ENCODE measurements around the gene PDLIM7.
A peak's percentile ranks its signal among the peaks of the same experiment; 100 is the strongest.

PDLIM7 gene

DNA sequence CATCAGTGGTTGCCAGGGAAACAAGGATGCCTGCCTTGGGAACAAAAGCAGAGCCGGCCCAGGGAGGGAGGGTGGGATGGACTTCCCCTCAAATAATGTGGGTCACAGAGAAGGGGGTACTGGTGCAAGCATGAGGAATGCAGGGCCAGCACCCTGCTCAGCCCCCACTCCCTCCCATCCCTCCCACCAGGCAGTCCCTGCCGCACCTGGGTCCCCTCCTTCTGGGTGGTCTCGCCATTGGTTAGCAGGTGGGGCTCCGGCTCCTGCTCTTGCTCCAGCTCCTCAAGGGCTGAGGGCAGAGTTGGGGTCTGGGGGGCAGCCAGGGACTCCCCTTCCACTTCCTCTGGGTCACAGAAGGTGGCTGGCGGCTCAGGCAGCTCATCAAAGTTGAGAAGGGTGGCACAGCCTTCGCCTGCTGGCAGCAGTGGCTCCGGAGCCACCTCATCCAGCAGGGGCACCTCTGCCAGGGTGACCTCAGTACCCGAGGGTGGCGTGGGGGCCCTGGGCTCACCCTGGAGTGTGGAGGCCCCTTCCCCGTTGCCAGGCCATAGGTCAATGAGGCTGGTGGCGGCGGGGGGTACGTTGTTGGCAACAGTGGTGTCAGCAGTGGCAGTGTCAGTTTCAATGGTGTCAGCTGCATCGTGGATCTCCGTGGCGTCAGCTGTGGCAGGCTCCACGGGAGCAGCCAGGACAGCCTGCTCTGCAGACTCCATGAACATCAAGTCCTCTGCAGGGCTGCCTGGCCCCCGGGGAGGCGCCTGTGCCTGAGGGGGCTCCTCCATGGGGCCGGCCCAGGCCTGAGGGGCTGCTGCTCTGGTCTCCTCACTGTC lies 39.3 kb downstream of the PDLIM7 start:
- POLR2A ChIA-PET, result interaction anchor here (0.7 to 4.2 kb wide), 6 partner anchors 8 to 68 kb away, joined by 3 to 37 read pairs (median 6); partner anchors contain the start of gene DBN1

DNA sequence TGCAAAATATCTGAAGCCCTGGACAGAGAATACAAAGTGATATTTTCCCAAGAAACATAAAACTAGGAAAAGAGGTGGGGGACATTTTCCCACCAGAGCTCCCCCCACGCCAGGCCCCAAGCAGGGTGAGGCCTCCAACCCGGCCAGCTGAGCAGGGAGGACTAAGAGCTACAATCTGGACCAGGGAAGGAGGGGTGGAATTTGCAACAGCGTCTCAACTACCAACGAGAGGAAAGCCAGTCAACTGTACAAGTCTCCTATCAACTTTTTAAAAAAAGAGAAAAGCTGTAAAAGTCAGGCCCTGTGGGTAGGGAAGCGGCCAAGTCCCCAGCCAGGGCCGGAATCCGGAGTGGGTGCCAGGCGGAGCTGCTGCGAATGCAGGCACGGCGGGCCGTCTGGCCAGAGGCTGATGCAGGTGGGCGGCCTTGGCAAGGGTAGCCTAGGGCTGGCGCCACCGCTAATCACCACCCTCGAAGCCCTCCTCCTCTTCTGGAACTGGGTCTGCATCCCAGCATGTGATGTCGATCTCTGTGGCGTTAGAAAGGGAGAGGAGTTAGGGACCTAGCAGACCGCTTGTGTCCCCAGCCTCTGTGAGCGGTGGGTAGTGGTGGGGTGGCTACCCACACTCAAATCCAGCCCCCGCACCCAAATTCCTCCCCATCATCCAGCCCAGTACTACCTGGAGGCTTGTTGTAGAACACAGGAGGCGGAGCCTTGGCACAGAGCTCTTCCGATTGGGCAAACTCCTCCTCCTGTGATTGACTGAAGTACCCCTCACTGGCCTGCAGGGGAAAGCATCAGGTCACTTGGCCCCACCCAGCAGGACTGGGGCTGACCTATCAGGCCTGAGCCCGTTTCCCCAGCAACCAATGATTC lies 40.2 kb downstream of the PDLIM7 start:
- TF ChIP-seq, protein P1, sequence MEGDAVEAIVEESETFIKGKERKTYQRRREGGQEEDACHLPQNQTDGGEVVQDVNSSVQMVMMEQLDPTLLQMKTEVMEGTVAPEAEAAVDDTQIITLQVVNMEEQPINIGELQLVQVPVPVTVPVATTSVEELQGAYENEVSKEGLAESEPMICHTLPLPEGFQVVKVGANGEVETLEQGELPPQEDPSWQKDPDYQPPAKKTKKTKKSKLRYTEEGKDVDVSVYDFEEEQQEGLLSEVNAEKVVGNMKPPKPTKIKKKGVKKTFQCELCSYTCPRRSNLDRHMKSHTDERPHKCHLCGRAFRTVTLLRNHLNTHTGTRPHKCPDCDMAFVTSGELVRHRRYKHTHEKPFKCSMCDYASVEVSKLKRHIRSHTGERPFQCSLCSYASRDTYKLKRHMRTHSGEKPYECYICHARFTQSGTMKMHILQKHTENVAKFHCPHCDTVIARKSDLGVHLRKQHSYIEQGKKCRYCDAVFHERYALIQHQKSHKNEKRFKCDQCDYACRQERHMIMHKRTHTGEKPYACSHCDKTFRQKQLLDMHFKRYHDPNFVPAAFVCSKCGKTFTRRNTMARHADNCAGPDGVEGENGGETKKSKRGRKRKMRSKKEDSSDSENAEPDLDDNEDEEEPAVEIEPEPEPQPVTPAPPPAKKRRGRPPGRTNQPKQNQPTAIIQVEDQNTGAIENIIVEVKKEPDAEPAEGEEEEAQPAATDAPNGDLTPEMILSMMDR (IDR thresholded peaks at IDR 0.05; ENCODE audit: insufficient read depth, low read length, missing control alignments), result peak; percentile 72

More for the DNA sequence above, 39.3 kb downstream of the PDLIM7 start:
- H3K4me3 ChIP-seq (ENCODE audit: low read depth, low read length), result no peak overlapping the region
- TF ChIP-seq, protein P1 (IDR thresholded peaks at IDR 0.05; ENCODE audit: insufficient read depth, low read length, missing control alignments), result no peak
- CTCF ChIA-PET, result interaction anchor here (1.0 to 21.1 kb wide), 20 partner anchors 7 to 144 kb away, joined by 3 to 412 read pairs (median 4); partner anchors contain the start of genes DBN1, F12, MXD3 and PFN3
- DNase-seq (ENCODE audit: low read depth, low spot score), result no peak

DNA sequence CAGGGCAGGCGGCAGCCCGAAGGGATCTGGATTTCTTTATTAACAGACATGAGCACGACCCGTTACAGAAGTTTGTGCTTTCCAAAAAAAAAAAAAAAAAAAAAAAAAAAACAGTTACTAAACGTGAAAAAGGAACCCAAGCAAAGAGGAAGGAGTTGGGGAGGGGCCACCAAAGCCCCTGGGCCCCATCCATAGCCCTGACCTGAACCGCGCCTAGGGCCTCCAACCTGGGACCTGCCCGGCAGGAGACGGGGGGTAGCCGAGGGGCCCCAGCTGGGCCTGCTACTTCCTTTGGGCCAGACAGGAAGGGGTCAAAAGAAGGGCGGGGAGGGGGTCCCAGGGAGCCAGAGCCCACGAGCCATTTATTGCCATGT lies 40.8 kb downstream of the PDLIM7 start:
- H3K4me3 ChIP-seq (ENCODE audit: low read depth, low read length), result no peak overlapping the region
- TF ChIP-seq, protein P1 (IDR thresholded peaks at IDR 0.05; ENCODE audit: insufficient read depth, low read length, missing control alignments), result no peak
- CTCF ChIA-PET, result interaction anchor here (1.2 to 21.1 kb wide), 18 partner anchors 8 to 143 kb away, joined by 3 to 412 read pairs (median 7); partner anchors contain the start of genes DBN1, F12, LMAN2 and MXD3
- DNase-seq (ENCODE audit: low read depth, low spot score), result no peak
- POLR2A ChIA-PET, result interaction anchor here (1.6 to 4.2 kb wide), 3 partner anchors 10 to 39 kb away, joined by 6 to 37 read pairs (median 7); no protein-coding TSS in a partner anchor

More for the DNA sequence above, 40.2 kb downstream of the PDLIM7 start:
- CTCF ChIA-PET, result interaction anchor here (0.6 to 21.1 kb wide), 24 partner anchors 8 to 343 kb away, joined by 3 to 412 read pairs (median 4); partner anchors contain the start of genes DBN1, F12, LMAN2 and MXD3
- POLR2A ChIA-PET, result interaction anchor here (0.6 to 4.2 kb wide), 7 partner anchors 9 to 68 kb away, joined by 3 to 37 read pairs (median 6); partner anchors contain the start of genes DBN1 and PDLIM7
- no peak overlapping the region for H3K4me3 ChIP-seq (ENCODE audit: low read depth, low read length)
- peak; percentile 71 for DNase-seq (ENCODE audit: low read depth, low spot score)

DNA sequence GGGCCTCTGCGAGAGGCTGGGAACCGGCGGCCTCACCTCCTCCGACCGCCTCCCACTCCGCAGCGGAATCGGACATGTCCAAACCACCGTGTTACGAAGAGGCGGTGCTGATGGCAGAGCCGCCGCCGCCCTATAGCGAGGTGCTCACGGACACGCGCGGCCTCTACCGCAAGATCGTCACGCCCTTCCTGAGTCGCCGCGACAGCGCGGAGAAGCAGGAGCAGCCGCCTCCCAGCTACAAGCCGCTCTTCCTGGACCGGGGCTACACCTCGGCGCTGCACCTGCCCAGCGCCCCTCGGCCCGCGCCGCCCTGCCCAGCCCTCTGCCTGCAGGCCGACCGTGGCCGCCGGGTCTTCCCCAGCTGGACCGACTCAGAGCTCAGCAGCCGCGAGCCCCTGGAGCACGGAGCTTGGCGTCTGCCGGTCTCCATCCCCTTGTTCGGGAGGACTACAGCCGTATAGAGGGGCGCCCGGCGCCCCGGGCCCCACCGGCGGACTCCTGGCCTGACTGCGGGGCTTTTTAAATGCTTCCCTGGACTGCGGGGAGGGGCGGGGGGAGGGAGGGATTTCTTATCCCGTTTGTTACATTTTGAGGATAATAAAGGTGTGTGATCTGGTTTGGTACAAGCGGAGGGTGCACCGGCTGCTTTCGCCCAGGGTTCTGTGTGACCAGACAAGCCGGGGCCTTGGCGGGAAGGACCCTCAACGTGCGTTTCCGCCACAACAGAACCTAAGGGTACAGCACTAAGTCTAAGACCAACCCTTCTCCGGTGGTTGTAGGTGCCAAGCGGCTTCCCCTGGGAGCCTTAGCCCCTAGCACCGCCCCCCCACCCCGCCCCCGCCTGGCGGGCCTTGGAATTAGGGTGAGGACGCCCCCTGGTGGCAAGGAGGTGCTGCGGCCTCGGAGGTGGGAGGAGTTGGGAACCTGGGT lies 41.5 kb downstream of the PDLIM7 start:
- TF ChIP-seq, protein P1 (IDR thresholded peaks at IDR 0.05; ENCODE audit: insufficient read depth, low read length, missing control alignments), result peak; percentile 94
- CTCF ChIA-PET, result interaction anchor here (0.7 to 21.1 kb wide), 28 partner anchors 9 to 342 kb away, joined by 3 to 412 read pairs (median 8); partner anchors contain the start of genes DBN1, DDX41, F12 and GRK6
- DNase-seq (ENCODE audit: low read depth, low spot score), result no peak
- H3K4me3 ChIP-seq (ENCODE audit: low read depth, low read length), result peak overlapping the region; percentile 47
- POLR2A ChIA-PET, result interaction anchor here (0.8 to 2.9 kb wide), 13 partner anchors 10 to 89 kb away, joined by 3 to 13 read pairs (median 5); partner anchors contain the start of genes DDX41, PDLIM7 and PRR7

- TF ChIP-seq, protein P1 (IDR thresholded peaks at IDR 0.05; ENCODE audit: insufficient read depth, low read length, missing control alignments), result peak; percentile 74
- ChIA-PET CTCF (interaction anchor here (0.7 to 21.1 kb wide), 27 partner anchors 10 to 341 kb away, joined by 3 to 412 read pairs (median 7); partner anchors contain the start of genes DBN1, DDX41, F12 and GRK6), POLR2A (interaction anchor here (0.8 to 2.9 kb wide), 15 partner anchors 9 to 152 kb away, joined by 3 to 13 read pairs (median 5); partner anchors contain the start of genes DDX41, PDLIM7, PRELID1 and PRR7)
- DNase-seq (ENCODE audit: low read depth, low spot score), result no peak
- peak overlapping the region; percentile 47 for H3K4me3 ChIP-seq (ENCODE audit: low read depth, low read length)
Measured at GRCh38 chr5:177455036-177455660, 42.3 kb downstream of the PDLIM7 start.
